RCC 7860 (cell line): ENCODE results near the gene APOA4.
"Not testable (repeated sequence)": the region's sequence is repeated elsewhere in the genome, so short reads cannot be mapped to it uniquely, and the experiment has no call there.

Experiments
- DNase-seq: peaks from one replicate; pipeline ENCODE4 v3.0.0-alpha.2; 2015; ENCODE audit warnings: low spot score
- FAIRE-seq: peaks from 2 replicates; lab custom pipeline; 2012; peaks lifted over from hg19 to GRCh38; lab: Jason Lieb, UNC

Gene APOA4

DNA sequence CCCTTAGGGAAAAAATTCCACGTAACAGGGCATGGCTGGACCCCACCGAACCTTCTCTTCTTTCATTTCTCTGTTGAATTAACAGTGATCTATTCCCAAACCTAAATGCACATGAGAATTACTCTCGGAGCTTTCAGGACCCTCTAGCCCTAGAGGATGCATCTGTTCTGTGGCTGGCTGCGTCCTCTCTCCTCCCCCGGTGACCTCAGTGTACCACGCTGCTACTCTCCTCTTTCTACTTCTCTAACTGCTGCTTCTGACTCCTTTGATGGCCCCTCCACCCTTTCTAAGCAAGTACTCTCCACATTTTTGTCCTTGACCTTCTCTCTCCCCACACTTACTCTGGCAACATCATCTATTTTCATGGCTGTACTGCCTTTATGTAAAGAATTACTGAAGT, 26.4 kb upstream of the APOA4 start:
- FAIRE-seq (no peak), DNase-seq (no peak)

DNA sequence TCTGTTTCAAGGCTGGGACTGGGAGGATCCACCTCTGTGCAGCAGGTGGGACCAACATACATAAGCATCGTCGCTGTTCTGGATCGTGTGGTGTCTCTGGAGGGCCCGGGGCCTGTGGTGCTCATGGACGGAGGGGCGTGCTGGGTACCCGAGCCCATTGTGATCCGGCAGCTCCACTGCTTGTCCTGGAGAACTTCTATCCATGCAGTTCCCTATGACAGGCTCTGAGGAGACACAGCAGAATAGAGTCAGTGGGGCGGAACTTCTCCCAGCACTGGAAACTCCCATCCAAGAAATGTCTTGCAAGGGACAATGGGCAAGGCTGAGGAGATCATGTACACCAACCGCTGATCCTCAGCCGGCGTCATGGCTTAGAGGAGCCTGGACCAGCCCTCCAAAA, 26.0 kb upstream of the APOA4 start:
- DNase-seq (no peak), FAIRE-seq (no peak)

DNA sequence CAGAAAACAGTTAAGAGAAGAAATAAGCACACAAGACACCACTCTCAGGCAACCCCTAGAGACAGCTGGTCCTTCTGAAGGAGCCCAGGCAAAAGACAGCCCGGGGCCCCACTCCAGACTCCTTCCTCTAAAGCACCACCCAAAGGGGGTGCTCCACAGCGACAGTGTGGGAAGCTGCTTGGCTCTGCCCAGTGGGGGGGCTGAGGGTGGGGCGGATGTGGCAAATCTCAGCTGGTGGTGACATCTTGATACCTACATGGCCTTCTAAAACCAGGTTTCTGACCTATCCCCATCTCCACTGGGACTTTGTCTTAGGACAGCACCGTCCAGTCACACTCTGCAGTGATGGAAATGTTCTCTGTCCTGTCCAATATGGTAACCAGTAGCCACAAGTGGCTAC, 24.5 kb upstream of the APOA4 start:
- no peak for FAIRE-seq
- no peak for DNase-seq

DNA sequence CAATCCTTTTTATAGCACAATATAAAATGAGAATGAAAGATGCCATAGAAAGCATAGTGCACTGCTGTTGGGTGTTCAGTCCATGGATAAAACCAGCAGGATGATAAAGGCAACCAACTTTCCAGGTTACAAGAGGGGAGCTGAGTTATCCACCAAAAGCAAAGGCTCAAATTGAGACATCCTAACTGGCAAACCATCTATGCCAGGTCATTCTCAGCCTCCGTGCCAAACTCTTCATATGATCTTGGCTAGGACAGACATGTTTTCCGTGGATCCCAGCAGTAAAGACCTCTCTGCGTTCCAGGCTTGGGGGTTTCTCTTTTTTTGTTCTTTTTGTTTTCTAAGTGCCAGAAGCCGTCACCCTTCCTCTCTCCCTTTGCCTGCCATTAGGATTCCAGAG, 21.6 kb upstream of the APOA4 start:
- no peak for FAIRE-seq
- no peak for DNase-seq

DNA sequence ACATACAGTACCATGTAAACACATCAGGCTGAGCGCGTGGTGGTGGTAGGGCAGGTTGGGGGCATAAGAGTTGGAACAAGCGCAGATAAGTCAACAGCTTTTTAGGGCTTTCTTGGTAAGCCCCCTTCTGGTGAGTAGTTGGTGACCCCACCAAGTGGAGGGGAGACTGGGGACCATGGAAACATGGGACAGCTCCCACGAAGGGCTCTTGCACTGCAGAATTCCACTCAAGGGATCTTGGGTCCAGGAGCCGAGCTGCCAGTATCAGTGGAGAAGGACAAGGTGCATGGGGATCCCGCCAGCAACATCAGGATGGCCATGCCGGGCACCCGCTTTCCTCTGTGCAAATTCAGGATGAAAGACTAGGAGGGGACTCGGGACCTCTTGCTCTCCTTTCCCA, 20.6 kb upstream of the APOA4 start:
- FAIRE-seq (no peak), DNase-seq (no peak)

DNA sequence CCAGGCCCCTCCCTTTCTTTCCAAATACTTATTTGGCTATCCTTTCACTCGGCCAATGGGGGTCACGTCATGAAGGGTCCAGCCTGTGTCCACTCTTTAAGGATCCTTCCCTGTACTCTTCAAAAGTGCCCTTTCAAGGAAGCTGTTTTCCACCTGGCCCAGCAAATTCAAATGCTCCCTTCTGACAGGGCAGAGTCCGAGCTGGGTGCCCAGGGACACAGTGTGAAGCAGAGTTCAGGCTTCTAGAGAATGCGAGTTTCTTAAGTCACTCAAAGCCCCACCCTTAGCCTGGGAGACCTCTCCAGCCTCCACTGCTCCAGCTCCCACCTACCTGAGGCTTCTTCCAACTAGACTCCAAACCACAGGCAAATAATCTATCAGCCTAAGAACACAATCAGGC, 19.8 kb upstream of the APOA4 start:
- no peak for FAIRE-seq
- DNase-seq = no peak

DNA sequence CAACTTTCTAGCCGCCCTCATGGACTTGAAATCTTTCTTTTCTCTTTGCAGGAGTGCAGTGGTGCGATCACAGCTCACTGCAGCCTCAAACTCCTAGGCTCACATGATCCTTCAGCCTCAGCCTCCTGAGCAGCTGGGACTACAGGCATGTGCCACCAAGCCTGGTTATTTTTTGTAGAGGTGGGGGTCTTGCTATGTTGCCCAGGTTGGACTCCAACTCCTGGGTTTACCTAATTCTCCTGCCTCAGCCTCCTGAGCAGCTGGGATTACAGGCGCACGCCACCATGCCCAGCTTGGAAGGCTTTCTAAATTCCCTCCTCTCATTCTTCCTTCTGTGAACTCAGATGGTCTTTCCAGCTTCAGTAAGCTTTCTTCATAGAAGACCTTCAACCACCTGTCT, 19.0 kb upstream of the APOA4 start:
- FAIRE-seq (no peak), DNase-seq (no peak)

DNA sequence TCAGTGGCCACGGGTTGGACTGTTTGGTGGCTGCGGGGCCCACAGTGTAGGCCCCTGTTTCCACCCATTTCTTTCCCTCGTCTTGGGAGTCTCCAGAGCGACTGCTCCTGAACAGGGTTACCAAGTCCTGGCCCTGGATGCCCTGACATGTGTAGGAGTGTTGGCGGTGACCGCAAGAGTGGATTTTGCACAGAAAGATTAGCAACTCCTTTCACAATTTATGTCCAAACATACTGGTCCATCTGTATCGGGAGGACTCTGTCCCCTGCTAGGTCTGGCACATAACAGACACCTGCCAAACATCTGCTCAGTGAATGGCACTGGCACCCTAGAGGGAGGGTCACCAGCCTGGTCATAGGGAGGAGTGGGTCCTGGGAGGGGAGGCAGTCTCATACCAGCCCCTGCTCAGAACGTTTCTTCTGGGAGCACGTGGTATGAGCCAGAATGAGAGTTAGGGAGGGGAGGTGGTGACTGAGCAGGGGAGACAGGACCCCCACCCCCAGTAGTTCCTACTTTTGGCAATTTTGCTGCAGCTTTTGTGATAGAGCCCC, 17.7 kb upstream of the APOA4 start:
- FAIRE-seq = no peak

DNA sequence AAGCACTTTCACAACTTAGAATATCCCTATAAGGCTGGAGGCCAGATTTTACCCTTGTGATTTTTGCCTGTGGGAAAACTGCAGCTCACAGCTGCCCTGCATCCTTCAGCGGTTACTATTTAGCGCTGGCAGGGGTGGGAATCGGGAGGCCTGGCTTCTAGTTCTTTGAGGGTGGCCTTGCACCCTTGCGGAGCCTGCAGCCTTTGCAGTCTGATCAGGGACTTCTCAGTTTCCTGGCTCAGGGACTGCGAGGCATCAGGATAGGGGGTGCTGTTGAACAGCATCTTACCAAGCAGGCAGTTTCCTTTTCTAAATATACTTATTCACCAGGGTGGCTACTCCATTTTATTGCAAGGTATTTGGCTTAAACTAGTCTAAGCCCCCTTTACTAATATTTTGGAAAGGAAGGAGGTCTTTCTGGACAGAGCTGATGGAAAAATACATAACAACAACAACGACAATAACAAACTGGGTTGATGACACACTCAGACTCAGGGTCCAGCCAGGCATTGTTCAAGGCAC, 17.2 kb upstream of the APOA4 start:
- DNase-seq (no peak), FAIRE-seq (no peak)

More for the DNA sequence above, 17.7 kb upstream of the APOA4 start:
- no peak for DNase-seq

DNA sequence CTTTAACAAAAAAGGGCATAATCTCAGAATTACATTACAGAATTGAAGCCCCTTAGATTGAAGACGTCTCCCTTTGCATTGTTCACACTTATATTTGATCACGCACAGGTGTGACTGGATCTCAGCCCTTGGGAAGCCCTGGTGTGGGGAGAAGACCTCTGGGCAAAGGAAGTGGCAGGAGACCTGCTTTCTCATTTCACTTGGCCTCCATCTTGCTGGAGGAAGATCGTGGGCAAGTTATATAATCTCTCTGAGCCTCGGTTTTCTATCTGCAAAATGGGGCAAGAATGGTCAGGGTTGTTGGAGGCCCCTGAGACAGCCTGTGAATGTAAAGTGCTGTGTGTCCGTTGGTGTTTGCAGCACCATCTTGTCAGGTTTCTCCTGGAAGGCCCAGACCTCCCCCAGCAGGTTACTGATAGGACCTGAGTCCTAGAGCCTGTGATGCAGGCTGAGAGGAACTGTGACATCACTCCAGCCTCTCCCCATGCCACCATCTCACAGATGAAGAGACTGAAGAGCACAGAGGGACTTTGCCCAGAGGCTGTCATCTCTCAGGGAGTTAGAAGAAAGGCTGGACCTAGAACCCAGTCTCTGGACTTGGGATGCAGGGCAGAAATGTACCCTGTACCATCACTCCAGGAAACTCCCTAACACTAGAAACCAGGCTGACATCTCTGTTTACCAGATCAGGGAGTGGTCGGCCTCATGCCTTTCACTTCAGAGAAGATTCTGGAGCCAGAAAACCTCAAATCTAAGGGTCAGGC, 15.4 kb upstream of the APOA4 start:
- FAIRE-seq (no peak), DNase-seq (no peak)

DNA sequence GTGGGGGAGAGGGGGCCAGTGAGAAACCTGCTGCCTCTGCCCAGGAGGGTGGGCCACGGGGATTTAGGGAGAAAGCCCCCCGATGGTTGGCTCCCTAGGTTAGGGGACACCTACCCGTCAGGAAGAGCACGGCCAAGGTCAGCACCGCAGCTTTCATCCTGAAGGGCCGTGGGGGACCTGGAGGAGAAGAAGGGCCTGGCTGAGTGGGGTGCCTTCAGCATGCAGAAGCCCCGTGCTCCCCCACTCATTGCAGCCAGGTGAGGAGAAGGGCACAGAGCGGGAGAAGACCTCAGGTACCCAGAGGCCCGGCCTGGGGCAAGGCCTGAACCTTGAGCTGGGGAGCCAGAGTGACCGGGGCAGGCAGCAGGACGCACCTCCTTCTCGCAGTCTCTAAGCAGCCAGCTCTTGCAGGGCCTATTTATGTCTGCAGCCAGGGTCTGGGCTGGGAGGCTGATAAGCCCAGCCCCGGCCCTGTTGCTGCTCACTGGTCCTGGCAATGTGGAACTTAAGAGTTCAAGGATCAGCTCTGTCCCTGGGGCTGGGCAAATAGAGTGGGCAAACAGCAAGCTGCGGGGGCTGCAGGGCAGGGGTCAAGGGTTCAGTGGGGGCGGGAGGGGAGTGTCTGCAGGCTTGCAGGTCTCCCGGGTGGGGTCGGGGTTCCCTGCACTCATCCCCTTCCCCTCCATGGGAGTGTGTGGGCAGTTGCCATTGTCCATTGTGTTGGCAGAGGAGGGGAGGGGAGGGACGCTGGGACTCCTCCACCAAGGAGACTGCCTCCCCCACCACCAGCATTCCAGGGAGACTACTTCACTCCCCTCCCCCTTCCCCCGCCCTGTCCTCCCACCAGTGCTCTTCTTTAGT, 14.4 kb upstream of the APOA4 start, which contains the start of gene APOA1:
TSS of gene APOA1 (minus strand) at position 392 of the 861 bp plus-strand sequence. CDS start at position 157, 235 bp downstream.
- no peak for FAIRE-seq
- DNase-seq = no peak

DNA sequence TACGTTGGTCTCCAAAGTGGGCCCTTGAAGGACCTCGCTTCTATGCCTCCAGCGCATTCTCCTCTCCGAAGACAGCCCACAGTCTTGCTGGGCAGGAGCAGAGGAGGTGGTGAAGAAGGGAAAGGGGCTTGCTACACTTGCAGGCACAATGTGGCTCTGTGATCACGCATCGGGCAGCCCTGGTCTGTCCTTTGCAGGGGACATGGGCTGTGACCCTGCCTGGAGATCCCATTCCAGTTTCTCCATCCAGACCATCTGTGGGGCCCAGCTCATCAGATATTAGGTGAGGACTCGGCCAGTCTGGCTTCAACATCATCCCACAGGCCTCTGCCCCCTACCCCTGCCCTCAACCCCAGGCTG, 13.5 kb upstream of the APOA4 start:
- FAIRE-seq (no peak), DNase-seq (no peak)

DNA sequence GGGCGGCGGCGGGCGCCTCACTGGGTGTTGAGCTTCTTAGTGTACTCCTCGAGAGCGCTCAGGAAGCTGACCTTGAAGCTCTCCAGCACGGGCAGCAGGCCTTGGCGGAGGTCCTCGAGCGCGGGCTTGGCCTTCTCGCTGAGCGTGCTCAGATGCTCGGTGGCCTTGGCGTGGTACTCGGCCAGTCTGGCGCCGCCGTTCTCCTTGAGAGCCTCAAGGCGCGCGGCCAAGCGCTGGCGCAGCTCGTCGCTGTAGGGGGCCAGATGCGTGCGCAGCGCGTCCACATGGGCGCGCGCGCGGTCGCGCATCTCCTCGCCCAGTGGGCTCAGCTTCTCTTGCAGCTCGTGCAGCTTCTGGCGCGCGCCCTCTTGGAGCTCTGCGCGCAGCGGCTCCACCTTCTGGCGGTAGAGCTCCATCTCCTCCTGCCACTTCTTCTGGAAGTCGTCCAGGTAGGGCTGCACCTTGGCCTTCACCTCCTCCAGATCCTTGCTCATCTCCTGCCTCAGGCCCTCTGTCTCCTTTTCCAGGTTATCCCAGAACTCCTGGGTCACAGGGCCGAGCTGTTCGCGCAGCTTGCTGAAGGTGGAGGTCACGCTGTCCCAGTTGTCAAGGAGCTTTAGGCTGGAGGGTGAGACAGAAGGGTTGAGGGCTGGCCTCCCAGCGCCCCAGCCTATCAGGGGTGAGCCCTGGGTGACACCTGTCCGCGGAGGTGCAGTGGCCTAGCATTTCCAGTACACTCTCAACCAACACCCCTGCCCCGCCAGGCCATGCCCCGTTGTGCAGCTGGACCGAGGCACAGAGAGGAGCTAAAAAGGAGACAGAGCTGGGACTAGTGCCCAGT, 12.9 kb upstream of the APOA4 start:
- FAIRE-seq (no peak), DNase-seq (peak; percentile 79)

DNA sequence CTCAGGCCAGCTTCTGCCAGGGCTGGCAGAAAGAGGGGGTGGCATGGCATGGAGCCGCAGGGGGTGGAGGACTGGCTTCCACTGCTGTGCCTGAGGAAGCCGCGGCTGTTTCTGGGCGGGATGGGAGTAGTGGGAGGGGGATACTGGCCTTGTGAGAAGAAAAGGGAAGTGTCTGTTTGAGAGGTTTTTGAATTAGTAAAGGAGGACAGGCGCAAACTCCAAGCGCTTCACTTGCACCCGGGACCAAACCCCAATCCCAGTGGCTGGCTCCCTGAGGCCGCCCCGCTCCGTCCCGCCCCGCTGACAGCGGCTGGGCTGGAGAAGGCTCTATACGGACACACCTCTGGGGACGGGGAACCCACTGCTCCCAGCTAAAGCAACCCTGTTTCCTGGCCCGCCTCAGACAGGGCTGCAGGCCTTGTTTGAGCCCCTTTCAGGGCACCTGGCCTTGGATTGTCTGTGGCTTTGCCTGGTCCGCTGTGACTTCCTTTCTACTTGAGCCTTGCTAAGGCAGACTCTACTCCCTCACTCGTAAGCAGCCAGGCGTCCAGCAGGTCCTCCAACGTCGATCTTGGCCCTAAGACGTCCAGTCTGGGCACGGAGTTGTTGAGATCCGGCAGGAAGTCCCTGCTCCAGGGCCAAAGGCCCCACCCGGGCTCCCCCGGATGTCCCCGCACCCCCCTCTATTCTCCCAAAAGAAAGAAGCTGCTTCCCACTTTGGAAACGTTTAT, 12.1 kb upstream of the APOA4 start:
- no peak for FAIRE-seq
- no peak for DNase-seq

DNA sequence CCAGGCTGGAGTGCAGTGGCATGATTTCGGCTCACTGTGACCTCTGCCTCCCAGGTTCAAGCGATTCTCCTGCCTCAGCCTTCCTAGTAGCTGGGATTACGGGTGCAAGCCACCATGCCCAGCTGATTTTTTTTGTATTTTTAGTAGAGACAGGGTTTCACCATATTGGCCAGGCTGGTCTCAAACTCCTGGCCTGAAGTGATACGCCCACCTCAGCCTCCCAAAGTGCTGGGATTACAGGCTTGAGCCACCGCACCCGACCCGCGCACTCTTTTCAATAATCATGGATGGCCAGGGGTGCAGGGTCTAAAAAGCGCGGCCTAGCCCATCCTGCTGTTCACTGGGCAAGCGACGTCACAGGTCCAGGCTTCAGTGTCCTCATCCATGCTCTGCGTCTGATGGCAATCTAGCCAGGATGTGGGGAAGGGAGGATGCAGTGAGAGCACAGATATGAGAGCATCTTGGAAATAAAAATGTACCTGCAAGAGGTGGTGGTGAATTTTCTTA, 11.5 kb upstream of the APOA4 start:
- not testable (repeated sequence) for DNase-seq, FAIRE-seq

DNA sequence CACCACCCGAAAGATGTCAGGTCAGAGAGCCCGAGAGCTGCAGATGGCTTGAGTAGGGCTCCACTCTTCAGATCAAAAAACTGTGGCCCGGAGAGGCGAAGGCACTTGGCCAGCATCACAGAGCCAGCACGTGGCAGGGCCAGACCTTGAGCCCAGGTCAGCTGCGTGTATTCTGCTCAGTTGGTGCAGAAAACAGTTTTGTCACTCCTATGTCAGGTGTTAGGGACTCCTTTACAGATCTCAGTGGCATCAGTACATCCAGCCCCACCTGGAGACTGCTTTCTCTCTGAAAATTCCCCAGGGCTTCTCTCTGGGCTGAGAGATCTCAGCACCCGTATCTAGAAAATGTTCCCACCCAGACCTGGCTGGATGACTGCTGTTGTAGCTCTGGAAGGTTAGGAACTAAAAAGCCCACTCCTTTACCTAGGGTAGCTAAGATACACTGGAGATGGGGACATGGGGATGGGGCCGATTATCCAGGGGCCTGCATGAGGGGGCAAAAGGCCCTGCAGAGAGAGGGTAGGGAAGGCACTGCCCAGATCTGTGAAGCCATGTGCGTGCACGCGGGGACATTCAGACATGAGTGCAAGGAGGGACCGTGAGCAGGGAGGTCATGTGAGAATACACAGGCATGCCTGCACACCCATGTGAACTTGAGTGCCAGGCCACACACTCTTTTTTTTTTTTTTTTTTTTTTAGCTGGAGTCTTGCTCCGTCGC, 10.9 kb upstream of the APOA4 start:
- DNase-seq (no peak), FAIRE-seq (no peak)

DNA sequence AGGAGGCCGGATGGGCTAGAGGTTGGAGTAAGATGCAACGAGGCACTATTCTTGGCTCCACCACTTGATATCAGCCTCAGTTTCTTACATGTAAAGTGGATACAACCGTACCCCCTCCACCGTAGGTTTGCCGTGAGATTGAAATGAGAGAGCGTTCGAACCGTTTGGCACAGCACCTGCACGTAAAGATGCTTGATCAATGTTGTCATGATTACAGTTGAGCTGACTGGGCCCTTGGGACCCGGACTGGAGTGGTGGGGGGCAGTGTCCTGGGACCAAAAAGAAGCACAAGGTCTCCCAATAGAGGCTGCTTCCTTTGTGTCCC, 10.3 kb upstream of the APOA4 start:
- DNase-seq = no peak
- FAIRE-seq = no peak

DNA sequence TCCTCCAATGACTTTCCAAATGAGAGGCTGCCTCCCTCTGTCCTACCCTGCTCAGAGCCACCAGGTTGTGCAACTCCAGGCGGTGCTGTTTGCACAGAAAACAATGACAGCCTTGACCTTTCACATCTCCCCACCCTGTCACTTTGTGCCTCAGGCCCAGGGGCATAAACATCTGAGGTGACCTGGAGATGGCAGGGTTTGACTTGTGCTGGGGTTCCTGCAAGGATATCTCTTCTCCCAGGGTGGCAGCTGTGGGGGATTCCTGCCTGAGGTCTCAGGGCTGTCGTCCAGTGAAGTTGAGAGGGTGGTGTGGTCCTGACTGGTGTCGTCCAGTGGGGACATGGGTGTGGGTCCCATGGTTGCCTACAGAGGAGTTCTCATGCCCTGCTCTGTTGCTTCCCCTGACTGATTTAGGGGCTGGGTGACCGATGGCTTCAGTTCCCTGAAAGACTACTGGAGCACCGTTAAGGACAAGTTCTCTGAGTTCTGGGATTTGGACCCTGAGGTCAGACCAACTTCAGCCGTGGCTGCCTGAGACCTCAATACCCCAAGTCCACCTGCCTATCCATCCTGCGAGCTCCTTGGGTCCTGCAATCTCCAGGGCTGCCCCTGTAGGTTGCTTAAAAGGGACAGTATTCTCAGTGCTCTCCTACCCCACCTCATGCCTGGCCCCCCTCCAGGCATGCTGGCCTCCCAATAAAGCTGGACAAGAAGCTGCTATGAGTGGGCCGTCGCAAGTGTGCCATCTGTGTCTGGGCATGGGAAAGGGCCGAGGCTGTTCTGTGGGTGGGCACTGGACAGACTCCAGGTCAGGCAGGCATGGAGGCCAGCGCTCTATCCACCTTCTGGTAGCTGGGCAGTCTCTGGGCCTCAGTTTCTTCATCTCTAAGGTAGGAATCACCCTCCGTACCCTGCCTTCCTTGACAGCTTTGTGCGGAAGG, 9.5 kb upstream of the APOA4 start:
- DNase-seq = no peak
- FAIRE-seq = no peak
